Small intestine (tissue), 7 donors: Measurements from ENCODE around the gene EMC8. TPM values are rescaled to one million over a fixed set of nuclear protein-coding genes. Genes with fewer than 3 reads are reported as not detected.

Experiments used
- DNase-seq, 2 donors: peaks; one replicate each; pipeline versions ENCODE4 v3.0.0 to v3.0.0-alpha.2; 2013
- FAIRE-seq: peaks from 2 replicates; lab custom pipeline; 2012; peaks lifted over from hg19 to GRCh38; lab: Jason Lieb, UNC
- H3K27ac ChIP-seq, 3 donors: one replicate each; pipeline ENCODE4 v1.5.1; 2013; ENCODE audit warnings: low read length in 2 of 3, mild to moderate bottlenecking in 2 of 3, control low read depth in 1 of 3, inconsistent platforms in 1 of 3, low read depth in 1 of 3, moderate library complexity in 1 of 3
- H3K27me3 ChIP-seq, 3 donors: one replicate each; pipeline ENCODE4 v1.6.1; 2013; ENCODE audit warnings: low read length in 3 of 3, inconsistent platforms in 1 of 3; ENCODE audit not compliant: control insufficient read depth in 3 of 3, insufficient read depth in 3 of 3
- H3K36me3 ChIP-seq, 3 donors: one replicate each; pipeline ENCODE4 v1.6.1; 2013; ENCODE audit warnings: low read length in 3 of 3, inconsistent platforms in 1 of 3, low read depth in 1 of 3, mild to moderate bottlenecking in 1 of 3, moderate library complexity in 1 of 3; ENCODE audit not compliant: control insufficient read depth in 3 of 3, insufficient read depth in 2 of 3
- H3K4me1 ChIP-seq, 3 donors: one replicate each; pipeline ENCODE4 v1.6.1; 2013; ENCODE audit warnings: low read length in 2 of 3, inconsistent platforms in 1 of 3, low read depth in 1 of 3, mild to moderate bottlenecking in 1 of 3, moderate library complexity in 1 of 3; ENCODE audit not compliant: control insufficient read depth in 3 of 3, insufficient read depth in 2 of 3
- H3K4me3 ChIP-seq, 3 donors: one replicate each; pipeline ENCODE4 v1.5.1; 2013; ENCODE audit warnings: low read length in 3 of 3, control low read depth in 1 of 3, inconsistent platforms in 1 of 3, low read depth in 1 of 3, mild to moderate bottlenecking in 1 of 3, moderate library complexity in 1 of 3
- H3K9me3 ChIP-seq, 2 donors: one replicate each; pipeline ENCODE4 v1.6.1; 2013; ENCODE audit warnings: low read depth in 1 of 2, low read length in 1 of 2; ENCODE audit not compliant: control insufficient read depth in 2 of 2, insufficient read depth in 1 of 2
- WGBS, 3 donors: extraction: QIAGEN DNeasy Blood & Tissue Kit; methylation state at CpG; one replicate each; pipeline ENCODE4 v1.1.7; 2013; 5-methylcytosine and 5-hydroxymethylcytosine counted together
- polyA plus RNA-seq, 4 donors: library from polyadenylated mRNA; stranded (reverse) in 3 of 4; unstranded in 1 of 4; fragments of 200-250 nt in 3 of 4; fragments of 120-200 nt in 1 of 4; gene quantifications; one replicate each; pipeline versions ENCODE4 v1.2.1 to v1.2.3, GENCODE V29; 2013
- donor health status: healthy with polysubstance abuse.
- donor health status: control.
- donor health status: control.
- donor health status: Bipolar disorder and iron deficiency.
- donor health status: healthy.

The EMC8 gene
- polyA plus RNA-seq, 4 donors = 16.2 to 21.2 (median 20.1) TPM

DNA sequence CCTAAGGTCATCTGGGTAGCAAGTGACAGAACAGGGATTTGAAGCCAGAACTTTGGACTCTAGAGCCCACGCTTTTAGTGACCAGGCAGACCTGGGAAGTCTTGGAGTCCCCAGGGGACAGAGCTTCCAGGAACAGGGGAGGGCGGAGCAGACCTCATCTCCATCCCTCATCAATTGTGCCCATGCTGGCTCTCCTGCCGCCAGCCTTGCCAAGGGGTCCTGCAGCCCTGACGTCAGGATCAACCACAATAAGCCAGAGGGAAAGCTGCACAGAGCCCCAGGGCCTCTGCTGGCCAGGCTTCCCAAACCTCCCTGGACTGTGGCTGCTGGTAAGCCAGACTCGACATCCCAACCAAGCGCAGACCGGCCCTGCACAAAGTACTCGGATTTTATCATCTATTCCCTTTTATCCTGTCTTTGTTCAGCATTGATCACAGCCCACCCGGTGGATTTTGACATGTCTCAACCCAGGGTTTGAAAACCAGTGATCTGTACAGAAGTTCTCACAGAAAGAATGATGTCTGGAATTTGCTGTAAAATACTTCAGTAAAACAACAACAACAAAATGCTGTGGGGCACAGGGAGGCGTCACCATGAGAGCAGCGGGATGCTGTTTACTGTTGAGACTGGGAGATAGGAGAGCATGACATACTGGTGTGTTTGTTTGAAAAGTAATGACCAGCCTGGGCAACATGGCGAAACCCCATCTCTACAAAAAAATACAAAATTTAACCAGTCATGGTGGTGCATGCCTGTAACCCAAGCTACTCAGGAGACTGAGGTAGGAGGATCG, 60.2 kb downstream of the EMC8 start:
- Histone ChIP-seq H3K9me3 (no peaks in the 10 kb centered on the region), H3K36me3 (peaks cover 0 to 6% (median 0%) of the 10 kb centered on the region in 3 donors), H3K4me3 (no peak overlapping the region), H3K27ac (no peak overlapping the region), H3K4me1 (peaks cover 0 to 13% (median 0%) of the 10 kb centered on the region in 3 donors), H3K27me3 (peaks cover 0 to 3% (median 0%) of the 10 kb centered on the region in 3 donors)
- no peak for FAIRE-seq
- DNase-seq = no peak
- 57 to 66% (median 58%) methylated on average over 13 of the region's 13 CpGs for WGBS, 3 donors

DNA sequence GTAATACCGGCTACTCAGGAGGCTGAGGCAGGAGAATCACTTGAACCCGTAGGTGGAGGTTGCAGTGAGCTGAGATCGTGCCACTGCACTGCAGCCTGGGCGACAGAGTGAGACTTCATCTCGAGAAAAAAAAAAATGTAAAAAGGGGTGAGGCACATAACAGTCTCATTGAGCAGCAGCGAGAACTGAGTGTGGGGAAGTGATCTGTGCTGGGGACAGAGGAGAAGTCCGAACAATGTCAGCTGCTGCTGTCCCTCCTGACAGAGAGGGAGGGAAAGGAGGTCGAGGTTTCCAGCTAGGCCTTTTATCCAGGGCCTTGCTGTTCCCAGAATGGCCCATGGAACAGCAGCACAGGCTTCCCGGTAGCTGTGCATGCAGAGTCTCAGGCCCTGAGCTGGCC, 62.4 kb downstream of the EMC8 start:
- Histone ChIP-seq H3K27me3 (peaks cover 0 to 3% (median 0%) of the 10 kb centered on the region in 3 donors), H3K27ac (no peak overlapping the region), H3K36me3 (peaks cover 0 to 7% (median 0%) of the 10 kb centered on the region in 3 donors), H3K9me3 (no peaks in the 10 kb centered on the region), H3K4me1 (peaks cover 0 to 30% (median 0%) of the 10 kb centered on the region in 3 donors), H3K4me3 (no peak overlapping the region)
- FAIRE-seq (no peak), DNase-seq (no peak)
- WGBS, 3 donors = 84 to 88% (median 86%) methylated on average over 8 to 9 of the region's 9 CpGs

DNA sequence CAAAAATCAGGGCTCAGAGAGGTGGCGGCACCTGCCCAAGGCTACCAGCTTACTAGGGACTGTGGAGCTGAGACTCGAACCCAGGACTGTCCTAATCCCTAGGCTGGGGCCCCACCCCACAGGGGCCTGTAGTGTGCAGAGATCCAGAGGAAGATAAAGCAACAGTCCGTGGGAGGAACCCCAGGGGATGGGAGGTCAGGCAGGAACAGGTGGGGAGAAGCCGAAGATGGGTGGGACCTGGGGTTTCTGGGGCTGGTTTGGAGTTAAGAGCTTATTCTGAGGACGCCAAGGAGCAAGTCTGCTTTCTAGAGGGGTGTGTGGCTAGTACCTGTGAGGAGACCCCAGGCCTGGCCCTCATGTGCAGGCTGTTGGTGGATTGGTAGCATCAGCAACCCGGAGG, 63.4 kb downstream of the EMC8 start:
- Histone ChIP-seq H3K27ac (no peak overlapping the region), H3K27me3 (peaks cover 0 to under 1% (median 0%) of the 10 kb centered on the region in 3 donors), H3K4me3 (no peak overlapping the region), H3K36me3 (peaks cover 0 to 7% (median 0%) of the 10 kb centered on the region in 3 donors), H3K4me1 (peaks cover 0 to 38% (median 0%) of the 10 kb centered on the region in 3 donors), H3K9me3 (no peaks in the 10 kb centered on the region)
- 64 to 73% (median 72%) methylated on average over 6 of the region's 6 CpGs for WGBS, 3 donors
- no peak for DNase-seq
- no peak for FAIRE-seq

DNA sequence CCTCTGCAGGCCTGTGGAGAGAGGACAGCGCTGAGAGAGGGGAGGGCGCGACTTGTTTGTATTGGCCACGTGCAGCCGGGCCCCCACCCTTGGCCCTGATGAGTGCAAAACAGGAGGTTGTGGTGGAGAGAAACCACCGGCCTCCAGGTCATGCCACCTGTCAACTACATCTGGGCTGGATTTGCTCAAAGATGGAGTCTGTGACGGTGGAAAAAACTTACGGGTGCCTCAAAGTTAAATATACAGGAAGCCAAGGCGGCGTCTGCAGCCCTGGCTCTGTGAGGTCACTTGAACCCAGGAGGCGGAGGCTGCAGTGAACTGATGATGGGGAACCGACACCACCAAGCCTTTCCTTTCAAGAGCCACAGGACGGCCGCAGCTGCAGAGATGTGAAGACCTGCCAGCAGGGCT, 64.1 kb downstream of the EMC8 start:
- Histone ChIP-seq H3K4me1 (peaks cover 0 to 45% (median 0%) of the 10 kb centered on the region in 3 donors), H3K9me3 (no peaks in the 10 kb centered on the region), H3K27ac (peak overlapping the region in 1 of 3 donors; percentile 59), H3K36me3 (peaks cover 0 to 7% (median 0%) of the 10 kb centered on the region in 3 donors), H3K27me3 (no peaks in the 10 kb centered on the region), H3K4me3 (no peak overlapping the region)
- WGBS, 3 donors = 56 to 67% (median 64%) methylated on average over 13 to 14 of the region's 14 CpGs
- FAIRE-seq = no peak
- peak in 1 of 2 donors; percentile 15 for DNase-seq

DNA sequence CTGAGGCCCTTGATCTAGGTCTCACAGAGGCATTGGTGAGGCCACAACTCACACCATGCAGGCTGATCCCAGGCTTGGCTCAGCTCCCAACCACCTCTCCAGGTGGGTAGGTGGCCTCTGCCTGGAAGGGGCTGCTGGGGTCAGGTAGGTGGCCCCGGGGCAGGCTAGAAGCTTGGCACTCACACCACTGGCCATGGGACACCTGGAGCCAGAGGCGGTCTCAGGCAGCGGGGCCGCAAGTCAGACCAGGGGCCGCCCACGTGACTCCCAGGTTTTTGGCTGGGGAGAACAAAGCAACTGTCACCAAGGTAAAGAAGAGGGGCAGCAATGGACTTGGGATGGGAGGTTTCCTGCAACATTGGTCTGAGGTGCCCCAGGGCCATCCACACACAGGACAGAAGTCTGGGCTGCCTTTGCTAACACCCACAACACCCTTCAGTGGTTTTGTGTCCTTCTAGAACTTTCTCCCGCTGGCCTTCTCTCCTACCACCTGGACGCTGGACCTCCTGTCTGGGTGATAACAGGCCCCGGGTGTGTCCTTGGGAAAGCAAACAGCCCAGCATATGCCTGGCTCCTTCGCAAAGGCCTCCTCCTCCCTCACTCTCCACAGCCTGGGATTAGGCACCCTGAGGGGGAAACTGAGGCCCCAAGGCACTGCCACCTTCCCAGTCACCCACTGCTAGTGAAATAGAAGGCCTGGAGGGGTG, 64.9 kb downstream of the EMC8 start:
- DNase-seq = no peak
- Histone ChIP-seq H3K27ac (peak overlapping the region in 2 of 3 donors; percentile 59 to 86), H3K36me3 (peaks cover 0 to 7% (median 0%) of the 10 kb centered on the region in 3 donors), H3K9me3 (no peaks in the 10 kb centered on the region), H3K27me3 (no peaks in the 10 kb centered on the region), H3K4me3 (no peak overlapping the region), H3K4me1 (peaks cover 0 to 52% (median 0%) of the 10 kb centered on the region in 3 donors)
- FAIRE-seq = no peak
- WGBS, 3 donors = 51 to 73% (median 55%) methylated on average over 10 of the region's 10 CpGs

DNA sequence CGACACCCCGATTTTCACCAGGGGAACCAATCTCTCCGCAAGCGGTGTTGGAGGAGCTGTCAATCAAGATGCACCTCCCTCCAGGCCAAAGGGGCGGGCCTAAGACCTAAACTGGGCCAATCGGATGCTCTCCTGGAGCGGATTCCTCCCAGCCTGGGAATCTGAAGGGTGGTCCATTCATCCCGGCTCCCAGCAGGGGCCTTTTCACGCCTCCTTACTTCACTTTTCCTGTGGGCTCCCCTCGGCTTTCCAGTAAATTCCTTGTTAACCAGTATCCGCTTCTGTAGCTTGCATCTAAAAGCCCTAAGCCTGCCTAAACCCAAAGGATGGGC, 65.5 kb downstream of the EMC8 start:
- FAIRE-seq (no peak), DNase-seq (peak in 1 of 2 donors; percentile 53)
- Histone ChIP-seq H3K36me3 (peaks cover 0 to 7% (median 0%) of the 10 kb centered on the region in 3 donors), H3K9me3 (no peaks in the 10 kb centered on the region), H3K27me3 (no peaks in the 10 kb centered on the region), H3K4me3 (no peak overlapping the region), H3K4me1 (peaks cover 0 to 53% (median 0%) of the 10 kb centered on the region in 3 donors), H3K27ac (peak overlapping the region in 1 of 3 donors; percentile 86)
- 72 to 79% (median 76%) methylated on average over 11 of the region's 11 CpGs for WGBS, 3 donors

DNA sequence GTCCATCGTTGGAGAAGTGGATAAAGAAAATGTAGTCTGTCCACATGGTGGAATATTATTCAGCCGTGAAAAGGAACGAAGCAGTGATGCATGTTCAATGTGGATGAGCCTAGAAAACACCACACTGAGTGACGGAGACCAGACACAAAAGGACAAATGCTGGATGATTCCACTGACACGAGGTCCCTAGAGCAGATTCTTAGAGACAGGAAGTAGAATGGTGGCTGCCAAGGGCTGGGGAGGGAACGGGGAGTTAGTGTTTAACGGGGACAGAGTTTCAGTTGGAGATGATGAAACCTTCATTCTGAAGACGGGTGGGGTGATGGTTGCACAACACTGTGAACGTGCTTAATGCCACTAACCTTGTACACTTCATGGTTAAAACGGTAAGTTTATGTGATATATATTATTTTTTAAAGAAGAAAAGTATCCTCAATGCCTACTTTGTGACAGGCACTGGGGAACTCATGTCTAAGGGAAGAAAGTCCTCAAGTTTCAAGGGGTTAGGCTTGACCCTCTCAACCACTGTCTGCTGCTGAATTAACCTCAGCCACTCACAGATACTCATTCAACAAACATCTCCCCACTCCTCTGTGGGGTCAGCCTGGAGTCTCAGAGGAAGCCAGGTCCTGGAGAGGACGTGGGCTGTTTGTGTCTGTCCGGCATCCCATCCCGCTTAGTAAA, 66.0 kb downstream of the EMC8 start:
- WGBS, 3 donors = 59 to 61% (median 60%) methylated on average over 13 of the region's 13 CpGs
- H3K27me3 ChIP-seq = no peaks in the 10 kb centered on the region
- no peaks in the 10 kb centered on the region for H3K9me3 ChIP-seq
- peak overlapping the region in 1 of 3 donors; percentile 86 for H3K27ac ChIP-seq
- H3K36me3 ChIP-seq = peaks cover 0 to 5% (median 0%) of the 10 kb centered on the region in 3 donors
- DNase-seq (peak; percentile 19 to 84), FAIRE-seq (no peak)
- no peak overlapping the region for H3K4me3 ChIP-seq
- peaks cover 0 to 53% (median 0%) of the 10 kb centered on the region in 3 donors for H3K4me1 ChIP-seq

DNA sequence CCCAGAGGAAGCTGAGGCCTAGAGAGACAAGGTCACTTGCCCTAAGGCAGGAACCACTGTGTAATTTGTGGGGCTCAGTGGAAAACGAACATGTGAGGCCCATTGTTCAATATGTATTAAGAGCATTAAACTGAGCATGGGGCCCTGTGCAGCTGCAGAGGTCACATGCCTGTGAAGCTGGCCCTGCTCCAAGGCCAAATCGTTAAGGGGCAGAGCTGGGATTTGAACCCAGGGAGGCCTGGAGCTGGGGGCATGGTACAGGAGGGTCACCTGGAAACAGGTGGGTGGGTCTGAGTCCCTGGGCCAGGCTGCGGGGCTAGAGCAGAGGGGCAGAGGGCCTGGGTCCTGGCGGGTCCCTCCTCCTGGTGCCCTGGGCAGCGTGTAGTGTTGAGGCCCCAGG, 68.2 kb downstream of the EMC8 start:
- Histone ChIP-seq H3K4me3 (no peak overlapping the region), H3K27me3 (no peaks in the 10 kb centered on the region), H3K27ac (peak overlapping the region in 1 of 3 donors; percentile 62), H3K36me3 (peaks cover 0 to 14% (median 0%) of the 10 kb centered on the region in 3 donors), H3K9me3 (no peaks in the 10 kb centered on the region), H3K4me1 (peaks cover 0 to 53% (median 0%) of the 10 kb centered on the region in 3 donors)
- DNase-seq = peak in 1 of 2 donors; percentile 74
- WGBS, 3 donors = 47 to 64% (median 63%) methylated on average over 5 of the region's 5 CpGs
- no peak for FAIRE-seq
